Neural cell (in vitro differentiated cells): ENCODE measurements around the gene PLEKHA1.

Experiments used
- CTCF ChIP-seq: fragments of 450-650 bp; IDR thresholded peaks from 2 replicates; pipeline ENCODE4 v1.5.1; 2014; ENCODE audit warnings: antibody characterized with exemption, mild to moderate bottlenecking, moderate library complexity; ENCODE audit not compliant: poor library complexity, severe bottlenecking
- TF ChIP-seq, protein P1 (sequence below): IDR thresholded peaks from 2 replicates; pipeline ENCODE4 v1.6.1; 2012; ENCODE audit warnings: borderline replicate concordance

DNA sequence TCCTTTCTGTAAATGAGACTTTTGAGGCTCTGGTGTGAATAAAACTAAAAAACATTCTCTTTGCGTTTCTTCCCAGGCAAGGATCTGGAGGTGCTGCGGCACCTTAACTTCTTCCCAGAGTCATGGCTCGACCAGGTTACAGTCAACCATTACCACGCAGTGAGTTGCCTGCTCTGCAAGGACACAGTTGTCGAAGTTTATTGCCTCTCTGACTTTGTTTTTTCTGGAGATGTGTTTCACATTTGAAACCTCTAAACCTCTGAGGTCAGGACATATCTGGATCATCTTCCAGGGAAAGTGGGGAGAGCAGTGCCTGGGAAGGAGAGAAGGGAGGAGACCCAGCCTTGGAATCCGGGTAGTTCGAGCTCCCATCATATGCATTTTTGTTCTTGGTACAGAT lies 43.4 kb upstream of the PLEKHA1 start:
- TF ChIP-seq, protein P1, sequence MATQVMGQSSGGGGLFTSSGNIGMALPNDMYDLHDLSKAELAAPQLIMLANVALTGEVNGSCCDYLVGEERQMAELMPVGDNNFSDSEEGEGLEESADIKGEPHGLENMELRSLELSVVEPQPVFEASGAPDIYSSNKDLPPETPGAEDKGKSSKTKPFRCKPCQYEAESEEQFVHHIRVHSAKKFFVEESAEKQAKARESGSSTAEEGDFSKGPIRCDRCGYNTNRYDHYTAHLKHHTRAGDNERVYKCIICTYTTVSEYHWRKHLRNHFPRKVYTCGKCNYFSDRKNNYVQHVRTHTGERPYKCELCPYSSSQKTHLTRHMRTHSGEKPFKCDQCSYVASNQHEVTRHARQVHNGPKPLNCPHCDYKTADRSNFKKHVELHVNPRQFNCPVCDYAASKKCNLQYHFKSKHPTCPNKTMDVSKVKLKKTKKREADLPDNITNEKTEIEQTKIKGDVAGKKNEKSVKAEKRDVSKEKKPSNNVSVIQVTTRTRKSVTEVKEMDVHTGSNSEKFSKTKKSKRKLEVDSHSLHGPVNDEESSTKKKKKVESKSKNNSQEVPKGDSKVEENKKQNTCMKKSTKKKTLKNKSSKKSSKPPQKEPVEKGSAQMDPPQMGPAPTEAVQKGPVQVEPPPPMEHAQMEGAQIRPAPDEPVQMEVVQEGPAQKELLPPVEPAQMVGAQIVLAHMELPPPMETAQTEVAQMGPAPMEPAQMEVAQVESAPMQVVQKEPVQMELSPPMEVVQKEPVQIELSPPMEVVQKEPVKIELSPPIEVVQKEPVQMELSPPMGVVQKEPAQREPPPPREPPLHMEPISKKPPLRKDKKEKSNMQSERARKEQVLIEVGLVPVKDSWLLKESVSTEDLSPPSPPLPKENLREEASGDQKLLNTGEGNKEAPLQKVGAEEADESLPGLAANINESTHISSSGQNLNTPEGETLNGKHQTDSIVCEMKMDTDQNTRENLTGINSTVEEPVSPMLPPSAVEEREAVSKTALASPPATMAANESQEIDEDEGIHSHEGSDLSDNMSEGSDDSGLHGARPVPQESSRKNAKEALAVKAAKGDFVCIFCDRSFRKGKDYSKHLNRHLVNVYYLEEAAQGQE, result no peak
- TF ChIP-seq CTCF, result no peak
